CD4-positive, alpha-beta T cell treated with Interleukin-4 for 1 hour (primary cell): ENCODE results near the gene PSPH.

Source experiments
- DNase-seq, 2 donors: peaks; one replicate each; pipeline ENCODE4 v3.0.0-alpha.2; 2020 to 2022

Gene PSPH

GRCh38 chr7:55996856-55997500 lies 54.3 kb downstream of the PSPH start:
- no peak for DNase-seq

- no peak for DNase-seq
Observed at GRCh38 chr7:55992346-55992745, 58.9 kb downstream of the PSPH start.

GRCh38 chr7:55983537-55983936 lies 67.7 kb downstream of the PSPH start:
- DNase-seq: no peak

- no peak for DNase-seq
Observed at GRCh38 chr7:55980266-55980665, 71.0 kb downstream of the PSPH start.

GRCh38 chr7:55977831-55978230 lies 73.4 kb downstream of the PSPH start:
- DNase-seq: no peak

- DNase-seq: no peak
Observed at GRCh38 chr7:55975988-55976633, 75.1 kb downstream of the PSPH start.

- no peak for DNase-seq
Observed at GRCh38 chr7:55973747-55974250, 77.4 kb downstream of the PSPH start.

GRCh38 chr7:55970978-55971377 lies 80.3 kb downstream of the PSPH start:
- no peak for DNase-seq

- no peak for DNase-seq
Observed at GRCh38 chr7:55970561-55970960, 80.7 kb downstream of the PSPH start.

GRCh38 chr7:55969391-55969790 lies 81.9 kb downstream of the PSPH start:
- no peak for DNase-seq

- no peak for DNase-seq
Observed at GRCh38 chr7:55966851-55967250, 84.4 kb downstream of the PSPH start.

GRCh38 chr7:55965805-55966421 lies 85.3 kb downstream of the PSPH start:
- no peak for DNase-seq

GRCh38 chr7:55965100-55965470 lies 86.2 kb downstream of the PSPH start:
- DNase-seq: no peak

- peak; percentile 59 to 62 for DNase-seq
Observed at GRCh38 chr7:55964261-55965099, 86.8 kb downstream of the PSPH start, which contains the start of gene NIPSNAP2. NIPSNAP2 (plus strand) TSS chr7:55964585; CDS start chr7:55964610, 25 bp downstream.

GRCh38 chr7:55963584-55964168 lies 87.6 kb downstream of the PSPH start:
- DNase-seq: no peak

- no peak for DNase-seq
Observed at GRCh38 chr7:55962014-55962413, 89.2 kb downstream of the PSPH start.
